Osteocyte (in vitro differentiated cells): Measurements from ENCODE around the gene PRKG1. TPM values are rescaled to one million over a fixed set of nuclear protein-coding genes. Genes with fewer than 3 reads are reported as not detected.

Source experiments
- DNase-seq: peaks from one replicate; pipeline ENCODE4 v3.0.0; 2021; ENCODE audit warnings: mixed read lengths; ENCODE audit not compliant: unreplicated experiment; ENCODE audit errors: extremely low spot score
- H3K27ac Mint-ChIP-seq: one replicate; pipeline ENCODE4 v1.8.0; 2021; ENCODE audit warnings: mild to moderate bottlenecking, mixed read lengths; ENCODE audit not compliant: unreplicated experiment
- H3K27me3 Mint-ChIP-seq: one replicate; pipeline ENCODE4 v1.8.0; 2021; ENCODE audit warnings: mixed read lengths; ENCODE audit not compliant: unreplicated experiment
- H3K36me3 Mint-ChIP-seq: one replicate; pipeline ENCODE4 v1.8.0; 2021; ENCODE audit warnings: mixed read lengths; ENCODE audit not compliant: unreplicated experiment
- H3K4me1 Mint-ChIP-seq: one replicate; pipeline ENCODE4 v1.8.0; 2021; ENCODE audit warnings: mixed read lengths; ENCODE audit not compliant: unreplicated experiment
- H3K4me3 Mint-ChIP-seq: one replicate; pipeline ENCODE4 v1.8.0; 2021; ENCODE audit warnings: mild to moderate bottlenecking, moderate library complexity, mixed read lengths; ENCODE audit not compliant: unreplicated experiment
- H3K9me3 Mint-ChIP-seq: one replicate; pipeline ENCODE4 v1.8.0; 2021; ENCODE audit warnings: mixed read lengths; ENCODE audit not compliant: unreplicated experiment
- total RNA-seq: library from RNA; stranded (reverse); gene quantifications from 2 replicates; pipeline ENCODE4 v1.2.1, GENCODE V29; 2021
- TF ChIP-seq, protein P1 (sequence below): fragments of 200-600 bp; sonication (generic); IDR thresholded peaks from 2 replicates; pipeline ENCODE4 v1.5.0; 2021; ENCODE audit warnings: antibody characterized with exemption, mild to moderate bottlenecking, moderate library complexity

PRKG1 gene
- total RNA-seq, 1 donor from 2014 or later = 10.8 TPM

DNA sequence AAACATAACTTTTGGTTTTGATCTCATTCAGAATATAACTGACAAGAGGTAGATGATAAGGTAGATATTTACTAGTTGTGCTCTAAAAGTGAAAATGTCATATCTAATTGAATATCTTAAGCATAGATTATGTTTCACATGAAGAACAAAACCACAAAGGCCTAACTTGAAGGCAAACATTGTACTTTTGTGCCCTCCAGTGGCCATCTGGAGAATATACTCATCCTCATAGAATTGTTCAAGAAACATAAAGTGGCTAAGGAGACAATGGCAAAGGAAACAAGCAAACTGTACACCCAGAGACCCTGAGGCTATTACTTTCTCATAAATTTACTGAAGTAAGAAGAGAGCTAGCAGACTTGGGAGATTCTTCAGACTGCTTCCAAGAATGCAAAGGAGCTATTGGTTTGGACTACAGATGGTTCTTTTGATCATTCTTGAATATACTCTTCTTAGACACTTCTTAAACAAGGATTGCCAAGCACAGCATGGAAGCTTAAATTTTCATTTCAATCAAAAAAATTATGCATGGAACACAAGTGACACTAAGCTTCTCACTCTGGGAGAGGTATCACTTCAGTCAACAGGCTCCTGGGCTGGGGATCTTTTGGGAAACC lies 1141.6 kb downstream of the PRKG1 start:
- no peaks in the 10 kb centered on the region for H3K27me3 Mint-ChIP-seq
- no peak for DNase-seq
- no peak overlapping the region for H3K4me3 Mint-ChIP-seq
- H3K36me3 Mint-ChIP-seq = no peaks in the 10 kb centered on the region
- peaks cover 19% of the 10 kb centered on the region for H3K4me1 Mint-ChIP-seq
- H3K27ac Mint-ChIP-seq = peak overlapping the region; percentile 88
- TF ChIP-seq, protein P1, sequence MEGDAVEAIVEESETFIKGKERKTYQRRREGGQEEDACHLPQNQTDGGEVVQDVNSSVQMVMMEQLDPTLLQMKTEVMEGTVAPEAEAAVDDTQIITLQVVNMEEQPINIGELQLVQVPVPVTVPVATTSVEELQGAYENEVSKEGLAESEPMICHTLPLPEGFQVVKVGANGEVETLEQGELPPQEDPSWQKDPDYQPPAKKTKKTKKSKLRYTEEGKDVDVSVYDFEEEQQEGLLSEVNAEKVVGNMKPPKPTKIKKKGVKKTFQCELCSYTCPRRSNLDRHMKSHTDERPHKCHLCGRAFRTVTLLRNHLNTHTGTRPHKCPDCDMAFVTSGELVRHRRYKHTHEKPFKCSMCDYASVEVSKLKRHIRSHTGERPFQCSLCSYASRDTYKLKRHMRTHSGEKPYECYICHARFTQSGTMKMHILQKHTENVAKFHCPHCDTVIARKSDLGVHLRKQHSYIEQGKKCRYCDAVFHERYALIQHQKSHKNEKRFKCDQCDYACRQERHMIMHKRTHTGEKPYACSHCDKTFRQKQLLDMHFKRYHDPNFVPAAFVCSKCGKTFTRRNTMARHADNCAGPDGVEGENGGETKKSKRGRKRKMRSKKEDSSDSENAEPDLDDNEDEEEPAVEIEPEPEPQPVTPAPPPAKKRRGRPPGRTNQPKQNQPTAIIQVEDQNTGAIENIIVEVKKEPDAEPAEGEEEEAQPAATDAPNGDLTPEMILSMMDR = peak; percentile 80
- H3K9me3 Mint-ChIP-seq = no peaks in the 10 kb centered on the region

DNA sequence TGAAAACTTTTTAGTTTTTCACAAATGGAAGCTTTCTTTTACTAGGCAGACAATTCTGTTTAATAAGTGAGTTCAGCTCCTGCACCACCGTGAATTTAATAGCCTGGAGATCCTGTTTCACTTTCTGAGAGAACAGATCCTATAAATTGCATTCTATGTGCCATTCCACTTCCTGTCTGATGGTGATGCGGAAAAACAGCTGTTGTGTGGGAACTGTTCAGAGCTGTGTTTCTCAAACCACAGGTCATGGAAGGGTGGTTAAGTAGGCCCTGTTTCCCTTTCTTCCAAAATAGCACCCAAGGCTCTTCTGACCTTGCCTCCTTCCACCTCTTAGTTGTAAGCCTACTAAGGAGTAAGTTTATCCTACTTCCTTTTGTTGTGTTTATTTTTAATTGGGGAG lies 1142.6 kb downstream of the PRKG1 start:
- peak overlapping the region; percentile 88 for H3K27ac Mint-ChIP-seq
- TF ChIP-seq, protein P1 = no peak
- H3K27me3 Mint-ChIP-seq = no peaks in the 10 kb centered on the region
- no peaks in the 10 kb centered on the region for H3K9me3 Mint-ChIP-seq
- DNase-seq = no peak
- peak overlapping the region; percentile 4 for H3K4me3 Mint-ChIP-seq
- H3K4me1 Mint-ChIP-seq = peaks cover 19% of the 10 kb centered on the region
- H3K36me3 Mint-ChIP-seq = no peaks in the 10 kb centered on the region

DNA sequence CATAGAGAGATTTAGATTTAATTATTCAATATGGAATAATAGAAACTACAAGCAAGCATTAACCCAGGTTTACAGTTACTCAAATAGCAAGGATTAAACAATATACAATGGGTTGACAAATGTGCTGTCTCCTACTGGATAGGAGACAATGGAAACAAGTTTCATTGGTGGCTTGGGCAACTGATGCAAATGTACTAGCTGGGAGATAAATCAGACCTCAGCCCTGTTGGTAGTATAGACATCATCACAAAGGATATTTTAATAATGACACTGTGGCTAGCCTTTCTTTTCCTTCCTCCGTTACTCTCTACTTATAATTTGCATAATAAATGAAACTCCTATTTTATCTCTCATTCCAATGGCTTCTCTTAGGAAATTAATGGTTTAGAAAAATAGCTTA lies 1143.2 kb downstream of the PRKG1 start:
- Mint-ChIP-seq H3K4me1 (peaks cover 19% of the 10 kb centered on the region), H3K4me3 (no peak overlapping the region), H3K9me3 (no peaks in the 10 kb centered on the region), H3K36me3 (no peaks in the 10 kb centered on the region), H3K27ac (peak overlapping the region; percentile 47), H3K27me3 (no peaks in the 10 kb centered on the region)
- TF ChIP-seq, protein P1 = no peak
- no peak for DNase-seq

DNA sequence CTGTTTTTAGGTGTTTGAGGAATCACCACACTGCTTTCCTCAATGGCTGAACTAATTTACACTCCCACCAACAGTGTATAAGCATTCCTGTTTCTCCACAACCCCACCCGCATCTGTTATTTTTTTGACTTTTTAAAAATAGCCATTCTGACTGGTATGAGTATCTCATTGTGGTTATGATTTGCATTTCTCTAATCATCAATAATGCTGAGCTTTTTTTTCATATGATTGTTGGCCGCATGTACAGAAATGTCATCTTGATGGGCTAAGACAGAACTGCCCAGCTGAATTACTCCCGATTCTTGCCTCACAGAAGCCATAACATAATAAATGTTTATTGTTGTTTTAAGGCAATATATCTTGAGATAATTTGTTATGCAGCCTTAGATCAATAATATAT lies 1146.7 kb downstream of the PRKG1 start:
- Mint-ChIP-seq H3K4me3 (no peak overlapping the region), H3K4me1 (peaks cover 15% of the 10 kb centered on the region), H3K9me3 (no peaks in the 10 kb centered on the region), H3K27ac (no peak overlapping the region), H3K36me3 (no peaks in the 10 kb centered on the region), H3K27me3 (no peaks in the 10 kb centered on the region)
- TF ChIP-seq, protein P1 = no peak
- DNase-seq = no peak

DNA sequence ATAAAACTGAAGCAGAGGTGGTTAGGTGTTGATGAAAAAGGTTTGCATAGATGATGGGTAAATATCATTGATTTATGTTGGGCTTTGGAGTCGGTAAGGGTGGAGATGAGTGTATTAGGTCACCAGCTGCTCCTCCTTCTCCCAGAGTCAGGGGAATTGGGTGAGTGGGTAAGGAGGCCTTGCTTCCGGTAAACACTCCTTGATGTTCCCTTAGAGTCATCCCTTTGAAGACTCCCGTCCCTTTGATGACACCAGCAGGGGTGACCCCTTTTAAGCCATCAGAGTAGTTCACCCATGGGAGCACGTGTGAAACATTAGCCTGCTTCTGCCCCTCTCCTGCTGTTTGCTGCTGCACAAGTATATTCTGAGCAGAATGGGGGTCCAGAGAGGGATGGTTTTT lies 1147.6 kb downstream of the PRKG1 start:
- DNase-seq = no peak
- Mint-ChIP-seq H3K36me3 (no peaks in the 10 kb centered on the region), H3K27me3 (no peaks in the 10 kb centered on the region), H3K27ac (no peak overlapping the region), H3K9me3 (no peaks in the 10 kb centered on the region), H3K4me1 (peaks cover 11% of the 10 kb centered on the region), H3K4me3 (no peak overlapping the region)
- TF ChIP-seq, protein P1 = no peak
